H9 (cell line): ENCODE data around the gene CLPX. TPM values are rescaled to one million over a fixed set of nuclear protein-coding genes. Genes with fewer than 3 reads are reported as not detected.
A peak's percentile ranks its signal among the peaks of the same experiment; 100 is the strongest.

Experiments
- DNase-seq: peaks from one replicate; pipeline ENCODE4 v3.0.0-alpha.2; 2017
- H2AFZ ChIP-seq: one replicate; pipeline ENCODE4 v1.6.1; 2013; ENCODE audit warnings: mild to moderate bottlenecking, low read length, control low read depth, moderate library complexity
- H2AK5ac ChIP-seq: 2 replicates; pipeline ENCODE4 v1.6.1; 2013; ENCODE audit warnings: low read length, control low read depth, mixed read lengths; ENCODE audit not compliant: insufficient read length
- H2BK120ac ChIP-seq: one replicate; pipeline ENCODE4 v1.6.1; 2013; ENCODE audit warnings: low read depth, mild to moderate bottlenecking, low read length, control low read depth, inconsistent platforms; ENCODE audit not compliant: poor library complexity, severe bottlenecking
- H2BK12ac ChIP-seq: 2 replicates; pipeline ENCODE4 v1.6.1; 2013; ENCODE audit warnings: low read length, control low read depth, mixed read lengths, low read depth; ENCODE audit not compliant: insufficient read length
- H2BK15ac ChIP-seq: 2 replicates; pipeline ENCODE4 v1.6.1; 2013; ENCODE audit warnings: low read depth, low read length, control low read depth
- H2BK20ac ChIP-seq: one replicate; pipeline ENCODE4 v1.6.1; 2013; ENCODE audit warnings: low read depth, mild to moderate bottlenecking, low read length, control low read depth, inconsistent platforms; ENCODE audit not compliant: poor library complexity, severe bottlenecking
- H2BK5ac ChIP-seq: 2 replicates; pipeline ENCODE4 v1.6.1; 2013; ENCODE audit warnings: low read length, control low read depth, mixed read lengths; ENCODE audit not compliant: insufficient read length
- H3K14ac ChIP-seq: 2 replicates; pipeline ENCODE4 v1.6.1; 2013; ENCODE audit warnings: low read length, control low read depth; ENCODE audit not compliant: insufficient read depth
- H3K18ac ChIP-seq: 2 replicates; pipeline ENCODE4 v1.6.1; 2013; ENCODE audit warnings: low read depth, mild to moderate bottlenecking, mixed read lengths, low read length, control low read depth; ENCODE audit not compliant: insufficient read length
- H3K23ac ChIP-seq: 2 replicates; pipeline ENCODE4 v1.6.1; 2013; ENCODE audit warnings: low read length, control low read depth, mixed read lengths, low read depth; ENCODE audit not compliant: insufficient read length
- H3K23me2 ChIP-seq: 2 replicates; pipeline ENCODE4 v1.6.1; 2013; ENCODE audit warnings: low read depth, mild to moderate bottlenecking, mixed read lengths, low read length, control low read depth; ENCODE audit not compliant: insufficient read length, poor library complexity, severe bottlenecking
- H3K27ac ChIP-seq: 2 replicates; pipeline ENCODE4 v1.5.1; 2013; ENCODE audit warnings: low read length, control low read depth, mixed read lengths, low read depth; ENCODE audit not compliant: insufficient read length
- H3K27me3 ChIP-seq: 2 replicates; pipeline ENCODE4 v1.6.1; 2013; ENCODE audit warnings: low read length, control low read depth, inconsistent platforms; ENCODE audit not compliant: insufficient read depth
- H3K4ac ChIP-seq: 2 replicates; pipeline ENCODE4 v1.6.1; 2013; ENCODE audit warnings: low read depth, mild to moderate bottlenecking, control low read depth, inconsistent platforms, low read length, moderate library complexity
- H3K4me1 ChIP-seq: 2 replicates; pipeline ENCODE4 v1.6.1; 2013; ENCODE audit warnings: low read length, control low read depth, inconsistent platforms; ENCODE audit not compliant: insufficient read depth
- H3K4me2 ChIP-seq: 2 replicates; pipeline ENCODE4 v1.6.1; 2013; ENCODE audit warnings: low read length, control low read depth, mixed read lengths; ENCODE audit not compliant: insufficient read length, insufficient read depth
- H3K56ac ChIP-seq: 2 replicates; pipeline ENCODE4 v1.6.1; 2013; ENCODE audit warnings: low read depth, mild to moderate bottlenecking, mixed read lengths, low read length, control low read depth; ENCODE audit not compliant: insufficient read length
- H3K79me1 ChIP-seq: 2 replicates; pipeline ENCODE4 v1.6.1; 2013; ENCODE audit warnings: low read depth, mild to moderate bottlenecking, moderate library complexity, low read length, control low read depth, inconsistent platforms; ENCODE audit not compliant: insufficient read depth, poor library complexity, severe bottlenecking
- H3K79me2 ChIP-seq: 2 replicates; pipeline ENCODE4 v1.6.1; 2013; ENCODE audit warnings: low read length, control low read depth, inconsistent platforms; ENCODE audit not compliant: insufficient read depth
- H3K9ac ChIP-seq: 2 replicates; pipeline ENCODE4 v1.6.1; 2013; ENCODE audit warnings: low read length, control low read depth, mixed read lengths; ENCODE audit not compliant: insufficient read length; ENCODE audit errors: extremely low read depth
- H3K9me3 ChIP-seq: one replicate; pipeline ENCODE4 v1.6.1; 2013; ENCODE audit warnings: low read depth, low read length, inconsistent platforms; ENCODE audit not compliant: control insufficient read depth
- H3T11ph ChIP-seq: one replicate; pipeline ENCODE4 v1.6.1; 2013; ENCODE audit warnings: mild to moderate bottlenecking, low read length, control low read depth, inconsistent platforms
- H4K20me1 ChIP-seq: one replicate; pipeline ENCODE4 v1.6.1; 2013; ENCODE audit not compliant: control insufficient read depth, insufficient read length, insufficient read depth
- H4K5ac ChIP-seq: 2 replicates; pipeline ENCODE4 v1.6.1; 2013; ENCODE audit warnings: low read depth, mild to moderate bottlenecking, mixed read lengths, low read length, control low read depth; ENCODE audit not compliant: insufficient read length
- H4K8ac ChIP-seq: replicated peaks from 2 replicates; pipeline ENCODE4 v1.6.1; 2013; ENCODE audit warnings: low read length, control low read depth, mixed read lengths, low read depth; ENCODE audit not compliant: insufficient read length
- H4K91ac ChIP-seq: 2 replicates; pipeline ENCODE4 v1.6.1; 2013; ENCODE audit warnings: low read depth, mild to moderate bottlenecking, moderate library complexity, mixed read lengths, low read length, control low read depth; ENCODE audit not compliant: insufficient read length
- H3K27ac Mint-ChIP-seq, 3 experiments: 2 replicates in 2 of 3; 3 replicates in 1 of 3; pipeline ENCODE4 v1.8.0; 2020 to 2021; ENCODE audit warnings: mixed read lengths in 3 of 3, mild to moderate bottlenecking in 1 of 3, moderate library complexity in 1 of 3
- H3K27me3 Mint-ChIP-seq: 2 replicates; pipeline ENCODE4 v1.8.0; 2021; ENCODE audit warnings: low read depth, mild to moderate bottlenecking, moderate library complexity, mixed read lengths
- H3K36me3 Mint-ChIP-seq, 3 experiments: 2 replicates in 2 of 3; 3 replicates in 1 of 3; pipeline ENCODE4 v1.8.0; 2020 to 2021; ENCODE audit warnings: low read depth in 3 of 3, mixed read lengths in 3 of 3; ENCODE audit not compliant: insufficient read depth in 1 of 3
- H3K4me1 Mint-ChIP-seq, 2 experiments: 2 replicates each; pipeline ENCODE4 v1.8.0; 2020; ENCODE audit warnings: mixed read lengths in 2 of 2
- H3K4me3 Mint-ChIP-seq, 2 experiments: 2 replicates in 1 of 2; 3 replicates in 1 of 2; pipeline ENCODE4 v1.8.0; 2020 to 2021; ENCODE audit warnings: mild to moderate bottlenecking in 2 of 2, mixed read lengths in 2 of 2, moderate library complexity in 1 of 2
- H3K9me3 Mint-ChIP-seq, 2 experiments: 2 replicates in 1 of 2; 3 replicates in 1 of 2; pipeline ENCODE4 v1.8.0; 2020; ENCODE audit warnings: mild to moderate bottlenecking in 2 of 2, mixed read lengths in 2 of 2, moderate library complexity in 1 of 2
- CTCF ChIP-seq: fragments of 200-600 bp; sonication (generic); conservative IDR thresholded peaks from 3 replicates; pipeline ENCODE4 v1.8.0; 2021; ENCODE audit warnings: antibody characterized with exemption, mild to moderate bottlenecking
- WGBS: extraction: QIAGEN DNeasy Blood & Tissue Kit; methylation state at CpG from one replicate; pipeline ENCODE4 v1.1.7; 2013; ENCODE audit warnings: missing lambda C conversion rate, low lambda C conversion rate, mixed read lengths; ENCODE audit not compliant: insufficient read length; ENCODE audit errors: extremely low coverage; 5-methylcytosine and 5-hydroxymethylcytosine counted together
- total RNA-seq: library from RNA; stranded (reverse); gene quantifications from 2 replicates; pipeline ENCODE4 v1.2.1, GENCODE V29; 2021

Gene CLPX
- total RNA-seq, 1 experiment from 2014 or later, result 55.8 TPM

GRCh38 chr15:65183865-65184159 lies 1.3 kb downstream of the CLPX start:
- Histone ChIP-seq H2BK120ac (no peak overlapping the region), H2BK5ac (no peak overlapping the region), H3K27me3 (no peaks in the 10 kb centered on the region), H2AFZ (no peak overlapping the region), H2AK5ac (no peak overlapping the region), H3K9me3 (no peaks in the 10 kb centered on the region), H2BK20ac (no peak overlapping the region), H3T11ph (no peak overlapping the region), H4K20me1 (no peaks in the 10 kb centered on the region), H2BK12ac (no peak overlapping the region), H3K23ac (no peak overlapping the region), H4K8ac (no peak overlapping the region), H3K56ac (no peak overlapping the region), H4K5ac (no peak overlapping the region), H3K18ac (no peak overlapping the region), H4K91ac (no peak overlapping the region), H3K79me2 (peaks cover 6% of the 10 kb centered on the region; the same call in 1 of the 2 replicates), H2BK15ac (no peak overlapping the region), H3K9ac (peak overlapping the region; percentile 74), H3K27ac (no peak overlapping the region), H3K23me2 (peaks cover 5% of the 10 kb centered on the region), H3K4ac (no peak overlapping the region), H3K14ac (no peak overlapping the region), H3K4me2 (peak overlapping the region; percentile 61), H3K4me1 (no peaks in the 10 kb centered on the region), H3K79me1 (no peaks in the 10 kb centered on the region)
- Mint-ChIP-seq H3K36me3 (peaks cover 6 to 19% (median 14%) of the 10 kb centered on the region in 3 experiments), H3K27ac (no peak overlapping the region), H3K4me3 (peak overlapping the region; percentile 92 to 98), H3K9me3 (no peaks in the 10 kb centered on the region), H3K4me1 (peaks cover 11 to 17% of the 10 kb centered on the region in 2 experiments), H3K27me3 (no peaks in the 10 kb centered on the region)
- no CpG with 5 or more reads among the region's 4 CpGs for WGBS
- DNase-seq, result no peak
- 0 out of 3 replicates have a peak, but pooled peaks have one; percentile 18 for TF ChIP-seq CTCF
